Activated CD4-positive, CD25-positive, alpha-beta regulatory T cell treated with anti-CD3 and anti-CD28 coated beads, Interleukin-2, amount 50 U/mL, for 16 hours (primary cell): ENCODE results near the gene MOV10.

Experiments
- DNase-seq: peaks from one replicate; pipeline ENCODE4 v3.0.0-alpha.2; 2020; ENCODE audit warnings: low read depth, low spot score

Gene MOV10

GRCh38 chr1:112698366-112699310, 24.2 kb downstream of the MOV10 start:
- DNase-seq: no peak

- DNase-seq: no peak
Observed at GRCh38 chr1:112699425-112700144, 25.1 kb downstream of the MOV10 start.

GRCh38 chr1:112700290-112701226, 26.1 kb downstream of the MOV10 start:
- no peak for DNase-seq

- DNase-seq: no peak
Observed at GRCh38 chr1:112701227-112702066, 27.0 kb downstream of the MOV10 start.

- DNase-seq: no peak
Observed at GRCh38 chr1:112702067-112702395, 27.6 kb downstream of the MOV10 start.

- DNase-seq: no peak
Observed at GRCh38 chr1:112702420-112703261, 28.2 kb downstream of the MOV10 start.

- DNase-seq: no peak
Observed at GRCh38 chr1:112703706-112704105, 29.2 kb downstream of the MOV10 start.

- no peak for DNase-seq
Observed at GRCh38 chr1:112704391-112704933, 30.0 kb downstream of the MOV10 start.

GRCh38 chr1:112704934-112705627, 30.6 kb downstream of the MOV10 start:
- DNase-seq: no peak

GRCh38 chr1:112706505-112707220, 32.2 kb downstream of the MOV10 start, which contains the start of gene RHOC:
Gene RHOC, minus strand, starts transcription at chr1:112707127. Its CDS starts 3,328 bp downstream, at chr1:112703799.
- DNase-seq: no peak

- no peak for DNase-seq
Observed at GRCh38 chr1:112707221-112708001, 33.0 kb downstream of the MOV10 start.

GRCh38 chr1:112708002-112708448, 33.6 kb downstream of the MOV10 start:
- DNase-seq: no peak

GRCh38 chr1:112708489-112708888, 34.0 kb downstream of the MOV10 start:
- DNase-seq: no peak

- DNase-seq: no peak
Observed at GRCh38 chr1:112710159-112710558, 35.7 kb downstream of the MOV10 start.

GRCh38 chr1:112710586-112710985, 36.1 kb downstream of the MOV10 start:
- DNase-seq: no peak

GRCh38 chr1:112711041-112711440, 36.6 kb downstream of the MOV10 start:
- no peak for DNase-seq

GRCh38 chr1:112711670-112712069, 37.2 kb downstream of the MOV10 start:
- no peak for DNase-seq
